Amniotic stem cell (primary cell): ENCODE data around the gene POLR1G.

Experiments used
- DNase-seq: peaks from one replicate; lab custom pipeline; 2025; lab: John Stamatoyannopoulos, UW

The POLR1G gene

DNA sequence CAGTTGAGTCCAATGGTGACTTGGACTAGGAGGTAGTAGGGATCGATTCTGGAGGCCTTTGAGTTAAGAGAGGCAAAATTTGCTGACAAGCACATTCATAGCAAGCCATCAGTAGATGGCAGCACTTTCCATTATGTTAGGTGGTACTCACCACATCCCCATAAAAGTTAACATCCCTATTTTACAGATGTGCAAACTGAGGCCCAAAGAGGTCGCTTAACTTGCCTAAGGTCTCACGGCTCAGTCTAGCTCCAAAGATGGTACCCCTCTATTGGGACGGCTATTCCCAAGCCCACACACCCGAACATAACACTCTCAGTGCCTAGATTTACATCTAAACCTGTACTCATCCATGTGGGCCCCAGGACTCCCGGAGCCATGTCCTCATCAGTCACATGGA, 39.9 kb downstream of the POLR1G start:
- no peak for DNase-seq

DNA sequence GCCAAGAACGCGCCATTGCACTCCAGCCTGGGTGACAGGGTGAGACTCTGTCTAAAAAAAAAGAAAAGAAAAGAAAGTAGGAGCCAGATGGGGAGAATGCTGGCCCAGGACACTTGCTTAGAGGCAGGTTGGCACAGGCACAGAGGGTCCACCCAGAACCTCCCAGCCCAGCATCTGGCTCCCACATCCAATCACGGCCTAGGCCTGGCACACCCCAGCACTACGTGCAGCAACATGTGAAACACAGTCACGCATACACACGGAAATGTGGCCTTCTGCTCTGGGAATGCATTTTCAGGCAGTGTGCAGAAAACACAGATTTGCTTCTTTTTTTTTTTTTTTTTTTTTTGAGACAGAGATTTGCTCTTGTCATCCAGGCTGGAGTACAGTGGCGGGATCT, 40.5 kb downstream of the POLR1G start:
- DNase-seq = no peak

DNA sequence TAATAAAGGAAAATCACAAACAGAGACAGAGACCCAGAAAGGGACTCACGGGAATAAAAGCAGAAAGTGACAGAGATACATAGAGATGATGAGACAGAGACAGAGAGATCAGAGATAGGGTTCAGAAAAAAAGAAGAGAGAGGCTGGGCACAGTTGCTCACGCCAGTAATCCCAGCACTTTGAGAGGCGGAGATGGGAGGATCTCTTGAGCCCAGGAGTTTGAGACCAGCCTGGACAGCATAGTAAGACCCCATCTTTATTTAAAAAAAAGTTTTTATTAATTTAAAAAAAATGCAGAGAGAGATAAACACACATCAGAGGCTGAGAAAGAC, 41.9 kb downstream of the POLR1G start:
- no peak for DNase-seq

DNA sequence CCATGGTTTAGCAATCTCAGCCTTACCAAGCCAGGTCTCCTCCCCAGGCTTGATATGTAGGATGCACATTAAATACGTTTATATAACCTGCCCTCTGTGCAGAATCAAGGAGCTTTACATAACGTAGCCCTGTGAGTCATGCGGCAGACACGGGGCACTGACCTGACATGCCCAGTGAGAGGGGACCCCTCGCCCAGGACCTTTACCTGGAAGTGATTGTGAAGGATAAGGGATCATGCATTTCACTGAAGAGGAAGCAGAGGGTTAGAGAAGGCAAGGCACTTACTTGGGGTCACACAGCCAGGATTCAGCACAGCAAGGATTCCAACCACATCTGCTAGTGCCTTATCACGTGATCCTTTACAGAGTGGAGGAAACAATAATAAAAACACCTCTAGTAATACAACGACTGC, 42.4 kb downstream of the POLR1G start:
- DNase-seq = no peak

DNA sequence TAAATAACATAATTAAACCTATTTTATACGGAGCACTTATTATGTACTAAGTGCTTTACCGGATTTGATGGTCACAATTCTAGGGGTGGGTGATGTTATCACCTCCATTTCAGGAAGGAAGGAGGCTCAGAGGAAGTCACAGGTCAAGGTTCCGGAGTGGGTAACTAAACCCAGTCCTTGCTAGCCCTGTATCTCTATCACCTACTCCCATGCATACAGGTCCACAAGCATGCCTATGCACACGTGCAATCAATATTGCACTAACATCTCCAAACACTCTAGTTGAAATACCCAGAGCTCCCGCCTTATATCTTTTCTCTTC, 43.5 kb downstream of the POLR1G start:
- DNase-seq = no peak

DNA sequence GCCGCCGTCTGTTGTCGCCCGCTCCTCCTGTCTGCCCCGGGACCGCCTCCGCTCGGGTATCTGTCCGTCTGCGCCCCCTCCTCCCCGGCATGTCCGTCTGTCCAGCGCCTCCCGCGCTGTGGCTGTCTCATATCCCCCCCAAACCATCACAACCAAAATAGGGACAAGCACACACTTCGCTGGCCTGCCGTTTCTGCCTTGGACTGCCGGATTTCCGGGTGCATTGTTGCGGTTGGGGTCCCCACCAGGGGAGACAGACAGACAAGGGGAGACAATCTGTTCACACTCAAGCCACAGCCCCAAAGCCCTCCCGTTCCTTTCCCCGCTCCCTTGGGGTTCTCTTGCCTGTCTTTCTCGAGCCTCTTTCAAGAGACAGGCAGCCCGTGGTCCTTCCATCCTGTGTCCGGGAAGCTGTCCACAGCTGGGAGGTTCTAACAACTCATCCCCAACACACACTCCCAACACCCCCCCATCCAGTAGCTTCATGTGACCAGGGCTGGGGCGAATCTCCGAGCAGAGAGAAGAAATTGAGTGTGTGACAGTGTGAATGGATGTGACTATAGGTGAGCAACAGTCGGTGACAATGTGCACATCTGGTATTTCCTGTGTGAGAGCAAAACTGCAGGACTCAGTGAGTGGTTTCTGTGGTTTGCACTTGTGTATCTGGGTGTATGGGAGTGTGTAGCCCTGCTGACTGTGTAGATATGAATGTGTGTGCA, 44.8 kb downstream of the POLR1G start:
- no peak for DNase-seq

DNA sequence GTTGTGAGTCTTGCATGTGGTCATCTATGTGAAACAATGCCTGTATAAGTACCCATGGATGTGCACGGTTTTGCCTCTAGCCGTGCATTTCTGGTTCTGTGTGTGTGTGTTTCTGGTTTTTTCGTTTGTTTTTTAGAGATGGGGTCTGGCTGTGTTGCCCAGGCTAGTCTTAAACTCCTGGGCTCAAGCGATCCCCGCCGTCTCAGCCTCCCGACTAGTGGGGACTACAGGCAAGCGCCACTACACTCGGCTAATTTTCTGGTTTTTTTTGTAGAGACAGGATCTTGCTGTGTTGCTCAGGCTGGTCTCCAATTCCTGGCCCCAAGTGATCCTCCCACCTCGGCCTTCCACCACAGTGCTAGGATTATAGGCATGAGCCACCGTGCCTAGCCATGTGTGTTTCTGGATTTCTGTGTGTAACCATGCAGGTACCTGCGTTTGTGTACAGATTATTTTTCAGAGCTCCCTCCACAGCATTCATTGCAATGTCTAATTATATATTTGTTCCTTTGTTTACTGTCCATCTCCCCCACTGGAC, 45.5 kb downstream of the POLR1G start:
- DNase-seq = no peak

DNA sequence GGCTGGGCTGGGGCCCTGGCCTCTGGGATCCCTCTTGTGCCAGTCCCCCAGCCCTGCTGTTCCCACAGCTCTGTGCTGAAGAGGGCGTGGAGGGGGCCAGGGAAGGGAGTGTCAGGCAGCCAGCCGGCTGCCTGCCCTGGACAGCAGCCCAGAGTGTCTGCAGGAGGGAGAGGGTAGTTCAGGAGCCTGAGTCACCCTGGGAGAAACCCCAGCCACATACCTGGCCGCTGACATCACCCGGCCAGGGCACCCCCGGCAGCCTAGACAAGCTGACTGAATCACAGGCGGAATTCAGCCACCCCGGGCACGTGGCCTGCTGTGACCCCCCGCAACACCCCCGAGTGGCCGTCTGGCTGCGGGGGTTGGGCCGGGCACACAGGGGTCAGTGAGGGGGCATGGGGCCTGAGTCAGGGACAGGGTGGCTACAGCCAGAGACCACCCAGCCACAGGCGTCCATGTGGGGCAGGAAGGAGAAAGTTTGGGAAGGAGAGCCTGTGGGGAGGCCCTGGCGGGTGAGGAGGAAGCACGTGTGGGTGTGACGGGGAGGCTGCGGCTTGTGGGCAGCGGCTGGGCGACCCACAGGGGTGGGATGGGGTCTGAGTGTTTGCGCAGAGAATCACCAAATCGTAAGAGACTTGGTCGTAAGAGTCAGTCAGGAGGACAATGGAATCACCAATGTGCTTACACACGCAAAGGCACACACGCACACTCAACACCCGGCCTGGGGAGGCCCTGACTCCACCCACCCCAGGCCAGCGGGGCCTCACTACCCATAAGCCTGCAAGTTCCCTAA, 49.5 kb downstream of the POLR1G start:
- DNase-seq = peak; percentile 93

DNA sequence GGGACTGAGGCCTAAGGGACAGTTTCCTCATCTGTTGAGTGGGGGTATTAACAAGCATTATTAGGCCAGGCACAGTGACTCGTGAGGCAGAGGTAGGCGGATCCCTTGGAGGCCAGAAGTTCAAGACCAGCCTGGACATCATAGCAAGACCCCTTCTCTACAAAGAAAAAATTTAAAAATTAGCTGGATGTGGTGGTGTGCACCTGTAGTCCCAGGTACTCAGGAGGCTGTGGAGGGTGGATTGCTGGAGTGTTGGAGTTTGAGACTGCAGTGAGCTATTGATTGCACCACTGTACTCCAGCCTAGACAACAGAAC, 50.0 kb downstream of the POLR1G start:
- DNase-seq = no peak

DNA sequence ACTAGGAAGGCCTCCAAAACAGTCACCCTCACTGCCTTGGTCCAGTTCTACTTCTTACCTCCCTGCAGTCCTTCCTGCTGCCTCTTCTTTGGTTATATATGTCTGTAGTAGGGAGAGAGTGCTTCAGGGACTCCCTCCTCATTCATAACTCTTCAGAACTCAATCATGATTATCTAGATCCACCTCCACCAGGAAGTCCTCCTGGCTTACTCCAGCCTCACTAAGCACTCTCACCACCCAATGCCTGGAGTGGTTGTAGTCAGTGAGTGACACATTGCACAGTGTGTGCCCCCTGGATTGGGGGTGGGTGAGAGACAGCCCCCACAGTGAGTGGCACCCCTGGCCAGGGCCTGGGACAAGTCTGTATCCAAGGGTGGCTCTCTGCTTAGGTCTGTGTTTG, 51.3 kb downstream of the POLR1G start:
- no peak for DNase-seq
